Measurements from ENCODE around the gene APRT.

APRT gene

DNA sequence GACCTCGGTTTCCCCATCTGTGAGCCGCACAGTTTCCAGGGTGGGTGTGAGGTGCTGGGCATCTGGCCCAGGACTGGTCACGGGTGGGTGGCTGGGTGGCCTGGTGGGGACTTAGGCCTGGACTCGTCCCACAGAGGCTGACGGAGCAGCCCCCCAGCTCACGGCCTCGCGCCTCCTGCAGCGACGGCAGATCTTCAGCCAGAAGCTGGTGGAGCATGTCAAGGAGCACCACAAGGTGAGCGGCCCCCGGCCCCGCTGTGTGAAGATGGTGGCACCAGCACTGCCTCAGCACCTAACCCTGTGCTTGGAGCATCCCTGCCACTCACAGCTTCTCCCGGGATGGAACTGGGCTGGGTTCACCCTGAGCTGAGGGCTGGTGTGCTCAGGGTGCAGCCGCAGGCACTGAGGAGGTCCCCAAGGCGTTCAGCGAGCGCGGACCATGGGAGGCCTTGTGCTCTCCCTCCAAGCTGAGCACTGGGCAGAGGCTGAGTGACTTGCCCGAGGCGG is 5.8 kb downstream of the APRT start:
- H3K4me3 ChIP-seq (replicated peaks; ENCODE audit: insufficient read depth, low read length), result peak overlapping the region; percentile 67
- H3K27me3 ChIP-seq (ENCODE audit: insufficient read depth, poor library complexity, severe bottlenecking), result no peaks in the 10 kb centered on the region
- H3K27ac ChIP-seq (replicated peaks), result peak overlapping the region; percentile 84
- DNase-seq (ENCODE audit: low read depth in 1 of 2, low spot score in 1 of 2), result no peak
- TF ChIP-seq, protein P1, sequence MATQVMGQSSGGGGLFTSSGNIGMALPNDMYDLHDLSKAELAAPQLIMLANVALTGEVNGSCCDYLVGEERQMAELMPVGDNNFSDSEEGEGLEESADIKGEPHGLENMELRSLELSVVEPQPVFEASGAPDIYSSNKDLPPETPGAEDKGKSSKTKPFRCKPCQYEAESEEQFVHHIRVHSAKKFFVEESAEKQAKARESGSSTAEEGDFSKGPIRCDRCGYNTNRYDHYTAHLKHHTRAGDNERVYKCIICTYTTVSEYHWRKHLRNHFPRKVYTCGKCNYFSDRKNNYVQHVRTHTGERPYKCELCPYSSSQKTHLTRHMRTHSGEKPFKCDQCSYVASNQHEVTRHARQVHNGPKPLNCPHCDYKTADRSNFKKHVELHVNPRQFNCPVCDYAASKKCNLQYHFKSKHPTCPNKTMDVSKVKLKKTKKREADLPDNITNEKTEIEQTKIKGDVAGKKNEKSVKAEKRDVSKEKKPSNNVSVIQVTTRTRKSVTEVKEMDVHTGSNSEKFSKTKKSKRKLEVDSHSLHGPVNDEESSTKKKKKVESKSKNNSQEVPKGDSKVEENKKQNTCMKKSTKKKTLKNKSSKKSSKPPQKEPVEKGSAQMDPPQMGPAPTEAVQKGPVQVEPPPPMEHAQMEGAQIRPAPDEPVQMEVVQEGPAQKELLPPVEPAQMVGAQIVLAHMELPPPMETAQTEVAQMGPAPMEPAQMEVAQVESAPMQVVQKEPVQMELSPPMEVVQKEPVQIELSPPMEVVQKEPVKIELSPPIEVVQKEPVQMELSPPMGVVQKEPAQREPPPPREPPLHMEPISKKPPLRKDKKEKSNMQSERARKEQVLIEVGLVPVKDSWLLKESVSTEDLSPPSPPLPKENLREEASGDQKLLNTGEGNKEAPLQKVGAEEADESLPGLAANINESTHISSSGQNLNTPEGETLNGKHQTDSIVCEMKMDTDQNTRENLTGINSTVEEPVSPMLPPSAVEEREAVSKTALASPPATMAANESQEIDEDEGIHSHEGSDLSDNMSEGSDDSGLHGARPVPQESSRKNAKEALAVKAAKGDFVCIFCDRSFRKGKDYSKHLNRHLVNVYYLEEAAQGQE (IDR thresholded peaks at IDR 0.05; ENCODE audit: insufficient replicate concordance, low read depth), result no peak
- TF ChIP-seq GABPA (IDR thresholded peaks at IDR 0.05; ENCODE audit: low read depth) (no peak), POLR2AphosphoS5 (IDR thresholded peaks at IDR 0.05; ENCODE audit: low read depth) (no peak; the same call in 1 of the 2 replicates)

DNA sequence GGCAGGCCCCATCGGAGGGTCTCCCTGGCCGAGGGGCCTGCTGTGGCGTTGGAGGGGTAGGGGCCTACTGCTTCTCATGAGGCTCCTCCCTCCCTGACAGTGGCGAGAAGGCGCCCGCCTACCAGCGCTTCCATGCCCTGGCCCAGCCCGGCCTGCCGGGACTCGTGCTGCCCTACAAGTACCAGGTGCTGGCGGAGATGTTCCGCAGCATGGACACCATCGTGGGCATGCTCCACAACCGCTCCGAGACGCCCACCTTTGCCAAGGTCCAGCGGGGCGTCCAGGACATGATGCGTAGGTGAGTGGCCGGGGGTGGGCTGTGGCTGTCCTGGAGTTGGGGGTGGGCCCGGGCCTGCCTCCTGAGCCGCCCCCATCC is 6.4 kb downstream of the APRT start:
- no peaks in the 10 kb centered on the region for H3K27me3 ChIP-seq (ENCODE audit: insufficient read depth, poor library complexity, severe bottlenecking)
- DNase-seq (ENCODE audit: low read depth in 1 of 2, low spot score in 1 of 2), result no peak
- TF ChIP-seq POLR2AphosphoS5 (IDR thresholded peaks at IDR 0.05; ENCODE audit: low read depth) (no peak; the same call in 1 of the 2 replicates), GABPA (IDR thresholded peaks at IDR 0.05; ENCODE audit: low read depth) (no peak), SPI1 (IDR thresholded peaks at IDR 0.05; ENCODE audit: borderline replicate concordance, low read depth) (no peak)
- peak overlapping the region; percentile 67 for H3K4me3 ChIP-seq (replicated peaks; ENCODE audit: insufficient read depth, low read length)
- peak overlapping the region; percentile 84 for H3K27ac ChIP-seq (replicated peaks)

DNA sequence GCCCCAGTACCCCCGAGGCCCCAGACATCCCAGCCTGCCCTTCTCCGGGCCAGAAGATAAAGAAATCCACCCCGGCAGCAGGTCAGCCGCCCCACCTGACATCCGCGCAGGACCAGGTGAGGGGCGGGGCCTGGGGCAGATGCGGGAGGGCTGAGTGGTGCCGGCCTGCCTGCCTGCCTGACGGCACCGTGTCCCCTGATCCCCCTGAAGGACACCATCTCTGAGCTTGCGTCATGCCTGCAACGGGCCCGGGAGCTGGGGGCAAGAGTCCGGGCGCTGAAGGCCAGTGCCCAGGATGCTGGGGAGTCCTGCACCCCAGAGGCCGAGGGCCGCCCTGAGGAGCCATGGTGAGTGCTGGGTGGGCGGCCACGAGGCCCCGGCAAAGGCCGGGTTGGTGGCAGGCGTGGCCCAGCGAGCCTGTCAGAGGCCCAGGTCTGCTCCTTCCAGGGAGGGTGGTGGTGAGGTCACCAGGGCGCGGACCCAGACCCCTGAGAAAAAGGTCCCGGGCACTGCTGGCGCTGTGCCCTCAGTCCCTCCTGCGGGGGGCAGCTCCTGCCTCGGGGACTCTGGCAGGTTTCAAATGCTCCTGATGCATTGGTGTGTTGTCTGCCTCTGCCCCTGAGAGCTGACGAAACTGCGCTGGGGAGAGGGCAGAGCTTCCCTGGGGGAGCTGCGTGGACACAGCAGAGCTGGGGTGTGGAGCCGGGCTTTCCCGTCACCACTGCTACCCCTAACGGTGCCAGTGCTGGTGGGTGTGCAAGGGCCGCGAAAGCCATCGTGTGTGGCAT is 7.0 kb downstream of the APRT start:
- TF ChIP-seq, protein P1 (IDR thresholded peaks at IDR 0.05; ENCODE audit: insufficient replicate concordance, low read depth), result no peak
- TF ChIP-seq, protein P2, sequence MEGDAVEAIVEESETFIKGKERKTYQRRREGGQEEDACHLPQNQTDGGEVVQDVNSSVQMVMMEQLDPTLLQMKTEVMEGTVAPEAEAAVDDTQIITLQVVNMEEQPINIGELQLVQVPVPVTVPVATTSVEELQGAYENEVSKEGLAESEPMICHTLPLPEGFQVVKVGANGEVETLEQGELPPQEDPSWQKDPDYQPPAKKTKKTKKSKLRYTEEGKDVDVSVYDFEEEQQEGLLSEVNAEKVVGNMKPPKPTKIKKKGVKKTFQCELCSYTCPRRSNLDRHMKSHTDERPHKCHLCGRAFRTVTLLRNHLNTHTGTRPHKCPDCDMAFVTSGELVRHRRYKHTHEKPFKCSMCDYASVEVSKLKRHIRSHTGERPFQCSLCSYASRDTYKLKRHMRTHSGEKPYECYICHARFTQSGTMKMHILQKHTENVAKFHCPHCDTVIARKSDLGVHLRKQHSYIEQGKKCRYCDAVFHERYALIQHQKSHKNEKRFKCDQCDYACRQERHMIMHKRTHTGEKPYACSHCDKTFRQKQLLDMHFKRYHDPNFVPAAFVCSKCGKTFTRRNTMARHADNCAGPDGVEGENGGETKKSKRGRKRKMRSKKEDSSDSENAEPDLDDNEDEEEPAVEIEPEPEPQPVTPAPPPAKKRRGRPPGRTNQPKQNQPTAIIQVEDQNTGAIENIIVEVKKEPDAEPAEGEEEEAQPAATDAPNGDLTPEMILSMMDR (IDR thresholded peaks at IDR 0.05; ENCODE audit: insufficient read depth, low read length), result no peak
- TF ChIP-seq SPI1 (IDR thresholded peaks at IDR 0.05; ENCODE audit: borderline replicate concordance, low read depth), result no peak
- TF ChIP-seq POLR2AphosphoS5 (IDR thresholded peaks at IDR 0.05; ENCODE audit: low read depth), result no peak
- TF ChIP-seq GABPA (IDR thresholded peaks at IDR 0.05; ENCODE audit: low read depth), result no peak
- H3K27me3 ChIP-seq (ENCODE audit: insufficient read depth, poor library complexity, severe bottlenecking), result no peaks in the 10 kb centered on the region
- H3K4me3 ChIP-seq (replicated peaks; ENCODE audit: insufficient read depth, low read length), result peak overlapping the region; percentile 67
- H3K27ac ChIP-seq (replicated peaks), result peak overlapping the region; percentile 84
- no peak for DNase-seq (ENCODE audit: low read depth in 1 of 2, low spot score in 1 of 2)

DNA sequence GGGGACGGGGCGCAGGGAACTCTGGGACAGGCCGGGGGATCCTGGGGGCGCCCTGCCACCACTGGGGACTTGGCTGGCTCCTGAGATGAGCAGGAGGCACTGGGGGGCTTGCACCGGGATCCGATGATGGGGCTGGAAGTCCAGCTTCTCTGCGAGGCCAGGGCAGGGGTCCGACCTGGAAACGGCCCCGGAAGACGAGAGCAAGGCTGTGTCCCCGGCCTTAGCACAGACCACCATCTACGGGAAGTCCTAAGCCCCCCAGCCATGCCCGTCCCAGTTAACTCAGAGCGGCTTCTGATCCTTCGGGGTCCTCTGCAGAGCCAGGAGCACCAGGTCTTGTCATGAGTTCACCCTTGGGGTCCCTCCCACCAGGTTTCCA is 7.6 kb downstream of the APRT start:
- TF ChIP-seq, protein P2 (IDR thresholded peaks at IDR 0.05; ENCODE audit: insufficient read depth, low read length), result no peak
- no peak for TF ChIP-seq SPI1 (IDR thresholded peaks at IDR 0.05; ENCODE audit: borderline replicate concordance, low read depth)
- no peak for TF ChIP-seq POLR2AphosphoS5 (IDR thresholded peaks at IDR 0.05; ENCODE audit: low read depth)
- Histone ChIP-seq H3K27me3 (ENCODE audit: insufficient read depth, poor library complexity, severe bottlenecking) (no peaks in the 10 kb centered on the region), H3K27ac (replicated peaks) (peak overlapping the region; percentile 84), H3K4me3 (replicated peaks; ENCODE audit: insufficient read depth, low read length) (peak overlapping the region; percentile 67)
- DNase-seq (ENCODE audit: low read depth in 1 of 2, low spot score in 1 of 2), result no peak
